ENCODE results near the gene KDM3B.

DNA sequence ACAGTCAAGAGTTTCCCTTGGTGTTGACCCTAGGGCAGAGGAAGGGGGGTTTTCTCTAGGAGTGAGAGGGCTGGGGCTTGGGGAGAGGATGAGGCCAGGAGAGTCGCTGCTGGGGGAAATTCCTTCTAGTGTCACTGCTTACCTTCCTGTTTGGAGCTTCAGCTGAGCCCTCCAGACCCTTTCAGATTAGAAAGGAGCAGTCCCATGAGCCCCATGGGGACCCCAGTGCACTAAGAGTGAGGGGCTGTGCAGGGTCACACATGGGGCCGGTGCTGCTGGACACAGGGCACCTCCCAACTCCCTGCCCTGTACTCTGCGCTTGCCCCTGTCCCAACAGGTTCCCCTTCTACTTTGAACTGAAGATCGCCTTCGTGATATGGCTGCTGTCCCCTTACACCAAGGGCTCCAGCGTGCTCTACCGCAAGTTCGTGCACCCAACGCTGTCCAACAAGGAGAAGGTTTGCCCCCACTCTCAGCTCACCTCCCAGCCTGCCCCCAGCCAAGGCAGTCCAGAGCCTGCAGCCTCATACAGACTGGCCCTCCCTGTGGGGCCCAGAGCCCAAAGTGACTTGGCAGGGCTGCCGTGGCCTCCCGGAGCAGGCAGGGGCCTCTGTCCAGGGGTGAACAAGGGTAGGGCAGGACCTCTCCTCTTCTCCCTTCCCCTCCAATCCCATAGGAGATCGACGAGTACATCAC is 91.7 kb downstream of the KDM3B start:
- TF ChIP-seq, protein P1, sequence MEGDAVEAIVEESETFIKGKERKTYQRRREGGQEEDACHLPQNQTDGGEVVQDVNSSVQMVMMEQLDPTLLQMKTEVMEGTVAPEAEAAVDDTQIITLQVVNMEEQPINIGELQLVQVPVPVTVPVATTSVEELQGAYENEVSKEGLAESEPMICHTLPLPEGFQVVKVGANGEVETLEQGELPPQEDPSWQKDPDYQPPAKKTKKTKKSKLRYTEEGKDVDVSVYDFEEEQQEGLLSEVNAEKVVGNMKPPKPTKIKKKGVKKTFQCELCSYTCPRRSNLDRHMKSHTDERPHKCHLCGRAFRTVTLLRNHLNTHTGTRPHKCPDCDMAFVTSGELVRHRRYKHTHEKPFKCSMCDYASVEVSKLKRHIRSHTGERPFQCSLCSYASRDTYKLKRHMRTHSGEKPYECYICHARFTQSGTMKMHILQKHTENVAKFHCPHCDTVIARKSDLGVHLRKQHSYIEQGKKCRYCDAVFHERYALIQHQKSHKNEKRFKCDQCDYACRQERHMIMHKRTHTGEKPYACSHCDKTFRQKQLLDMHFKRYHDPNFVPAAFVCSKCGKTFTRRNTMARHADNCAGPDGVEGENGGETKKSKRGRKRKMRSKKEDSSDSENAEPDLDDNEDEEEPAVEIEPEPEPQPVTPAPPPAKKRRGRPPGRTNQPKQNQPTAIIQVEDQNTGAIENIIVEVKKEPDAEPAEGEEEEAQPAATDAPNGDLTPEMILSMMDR (conservative IDR thresholded peaks at IDR 0.05 in 1 of 2, IDR thresholded peaks at IDR 0.05 in 1 of 2; ENCODE audit: extremely low read depth in 1 of 2, insufficient read depth in 1 of 2, low read depth in 1 of 2, low read length in 2 of 2) = no peak
- no peak for TF ChIP-seq EZH2 (IDR thresholded peaks at IDR 0.05; ENCODE audit: borderline replicate concordance, low read length)

All from mammary epithelial cell (primary cell).